HuH-7 (cell line): Measurements from ENCODE around the gene CDH3.

ENCODE experiments used
- DNase-seq: peaks from one replicate; pipeline ENCODE4 v3.0.0; 2011; ENCODE audit warnings: low spot score

The CDH3 gene

DNA sequence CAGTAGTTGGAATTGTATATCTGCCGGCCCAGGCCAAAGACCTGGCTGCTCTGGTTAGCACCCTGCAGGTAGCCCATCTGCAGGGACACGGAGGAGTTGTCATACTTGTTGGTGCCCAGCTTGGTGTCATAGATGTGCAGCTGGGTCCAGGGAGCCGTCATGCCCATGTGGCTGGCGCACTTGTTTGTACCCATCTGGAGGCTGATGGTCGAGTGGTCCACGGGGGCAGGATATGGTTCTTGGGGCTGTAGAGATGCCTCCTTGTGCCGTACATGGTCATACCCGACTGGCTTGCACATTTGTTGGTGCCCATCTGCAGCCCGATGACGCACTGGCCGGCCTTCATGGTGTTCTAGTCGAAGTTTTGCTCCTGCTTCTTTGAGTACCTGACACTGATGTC is 6.0 kb downstream of the CDH3 start:
- DNase-seq: no peak

DNA sequence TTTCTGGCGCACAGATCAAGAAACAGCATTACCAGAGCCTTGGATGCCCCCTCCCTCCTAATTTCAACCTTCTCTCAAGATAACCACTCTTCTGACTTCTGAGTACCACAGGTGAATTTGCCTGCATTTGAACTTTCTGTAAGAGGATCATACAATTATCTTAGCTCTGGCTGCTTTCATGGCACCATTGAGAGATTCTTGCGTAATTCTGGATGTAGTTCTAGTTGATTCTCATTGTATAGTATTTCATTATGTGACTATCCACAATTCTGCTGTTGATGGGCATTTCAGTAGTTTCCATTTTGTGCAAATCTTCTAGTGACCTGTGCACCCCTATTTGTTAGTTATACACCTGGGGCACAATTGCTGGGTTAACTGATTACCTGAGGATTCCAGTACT is 7.5 kb downstream of the CDH3 start:
- no peak for DNase-seq

DNA sequence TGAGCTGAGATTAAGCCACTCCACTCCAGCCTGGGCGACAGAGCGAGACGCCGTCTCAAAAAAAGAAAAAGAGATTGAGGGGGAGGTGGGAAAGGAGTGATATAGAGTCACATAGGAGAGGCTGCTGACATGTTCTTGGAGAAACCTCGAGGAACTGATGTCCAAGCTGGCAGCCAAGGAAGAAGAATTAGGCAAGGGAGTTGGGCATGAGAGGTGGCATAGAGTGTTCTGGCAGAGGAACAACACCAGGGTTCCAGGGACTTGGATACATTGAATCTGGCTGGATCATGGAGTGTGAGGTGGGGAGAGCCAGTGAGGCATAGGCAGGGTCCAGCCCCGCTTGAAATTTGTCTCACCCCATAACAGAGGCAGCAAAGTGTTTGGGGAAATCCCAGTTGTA is 10.7 kb downstream of the CDH3 start:
- DNase-seq: no peak

DNA sequence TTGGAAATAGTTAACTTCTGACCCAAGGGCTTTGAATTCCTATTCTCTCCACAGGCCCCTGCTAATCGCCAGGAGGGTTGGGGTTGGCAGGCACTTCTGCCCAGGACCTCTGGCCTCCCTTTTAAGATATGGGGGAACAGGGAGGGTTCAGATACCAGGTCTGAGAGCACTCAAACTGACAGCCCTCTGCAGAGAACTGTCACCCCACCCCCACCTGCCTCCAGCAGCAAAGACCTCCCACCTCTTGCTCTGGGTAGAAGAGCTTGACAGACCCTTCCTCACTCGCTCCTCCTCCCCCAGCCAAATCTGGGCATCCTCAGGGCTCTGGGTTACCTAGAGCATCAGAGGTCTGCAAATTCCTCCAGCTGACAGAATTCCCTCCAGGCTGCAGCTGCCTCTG is 11.6 kb downstream of the CDH3 start:
- no peak for DNase-seq

DNA sequence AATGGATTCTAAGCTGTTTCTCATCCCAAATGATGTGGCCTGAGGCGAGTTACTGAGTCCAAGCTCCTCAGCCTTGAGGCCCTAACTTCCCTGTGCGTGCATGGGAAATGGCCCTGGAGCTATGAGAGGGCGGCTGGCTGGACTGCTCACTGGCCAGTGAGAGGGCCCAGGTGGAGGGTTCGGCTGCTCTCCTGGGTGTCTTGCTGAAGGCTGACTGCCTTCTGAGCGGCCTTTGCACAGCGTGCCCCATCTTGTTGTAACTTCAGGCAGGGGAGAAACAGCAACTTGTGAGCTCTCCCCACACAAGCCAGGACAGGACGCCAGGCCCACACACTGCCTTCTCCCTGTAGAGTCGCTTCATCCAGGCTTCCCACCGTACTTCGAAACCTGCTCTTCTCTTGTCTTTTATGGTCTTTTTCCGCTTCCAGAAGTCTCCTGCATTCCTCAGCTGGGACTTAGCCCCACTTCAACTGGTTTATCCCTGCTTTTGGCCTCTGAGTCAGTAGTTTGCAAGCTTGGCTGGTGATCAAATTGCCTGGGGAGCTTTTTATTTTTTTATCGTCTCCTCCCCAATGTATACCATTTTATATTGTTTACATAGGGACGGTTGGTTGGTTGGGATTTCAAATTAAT is 13.3 kb downstream of the CDH3 start:
- DNase-seq: no peak

DNA sequence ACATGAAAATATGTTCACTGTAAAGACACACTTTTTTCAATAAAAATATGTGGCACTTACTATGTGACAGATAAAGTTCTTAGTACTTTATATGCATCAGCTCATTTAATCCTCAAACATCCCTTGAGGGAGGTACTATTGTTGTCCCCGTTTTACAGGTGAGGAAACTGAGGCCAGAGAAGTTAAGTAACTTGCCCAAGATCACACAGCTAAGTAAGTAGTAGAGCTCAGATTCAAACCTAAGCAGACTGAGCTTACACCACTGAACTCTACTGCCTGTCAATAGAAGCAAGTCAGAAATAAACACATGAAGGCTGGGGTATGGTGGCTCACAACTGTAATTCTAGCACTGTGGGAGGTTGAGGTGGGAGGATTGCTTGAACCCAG is 13.9 kb downstream of the CDH3 start:
- no peak for DNase-seq

DNA sequence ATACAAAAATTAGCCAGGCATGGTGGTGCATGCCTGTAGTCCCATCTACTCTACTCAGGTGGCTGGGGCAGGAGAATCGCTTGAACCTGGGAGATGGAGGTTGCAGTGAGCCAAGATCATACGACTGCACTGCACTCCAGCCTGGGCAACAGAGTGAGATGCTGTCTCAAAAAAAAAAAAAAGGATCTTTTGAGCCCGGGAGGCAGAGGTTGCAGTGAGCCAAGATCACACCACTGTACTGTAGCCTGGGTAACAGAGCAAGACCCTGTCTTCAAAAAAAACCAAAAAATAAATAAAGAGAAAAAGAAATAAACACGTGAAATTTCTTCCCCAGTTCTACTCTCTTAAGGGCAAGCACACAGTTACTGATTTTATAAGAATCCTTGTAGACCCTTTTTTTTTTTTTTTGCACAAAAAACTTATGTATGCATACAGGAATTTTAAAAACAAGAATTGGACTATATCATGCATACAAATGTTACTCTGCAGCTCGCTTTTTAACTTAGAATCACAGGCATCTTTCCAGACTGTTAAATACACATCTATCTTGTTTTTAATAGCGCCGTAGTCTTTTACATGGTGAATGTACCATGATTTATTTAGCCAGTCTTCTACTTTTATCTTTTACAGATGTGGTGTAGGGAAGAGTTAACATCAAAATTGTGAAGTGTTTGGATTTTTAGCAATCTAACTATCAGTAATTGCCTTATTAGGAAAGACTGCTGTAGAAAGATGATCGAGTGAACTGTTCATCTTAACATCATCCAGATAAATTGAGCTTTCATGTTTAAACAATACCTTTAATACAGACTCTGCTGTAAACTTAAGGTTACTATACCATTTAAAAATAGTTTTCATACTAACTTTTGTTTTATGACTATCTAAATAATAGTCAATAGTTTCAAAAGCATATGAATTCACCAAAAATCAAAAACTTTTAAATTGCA is 14.6 kb downstream of the CDH3 start:
- no peak for DNase-seq

DNA sequence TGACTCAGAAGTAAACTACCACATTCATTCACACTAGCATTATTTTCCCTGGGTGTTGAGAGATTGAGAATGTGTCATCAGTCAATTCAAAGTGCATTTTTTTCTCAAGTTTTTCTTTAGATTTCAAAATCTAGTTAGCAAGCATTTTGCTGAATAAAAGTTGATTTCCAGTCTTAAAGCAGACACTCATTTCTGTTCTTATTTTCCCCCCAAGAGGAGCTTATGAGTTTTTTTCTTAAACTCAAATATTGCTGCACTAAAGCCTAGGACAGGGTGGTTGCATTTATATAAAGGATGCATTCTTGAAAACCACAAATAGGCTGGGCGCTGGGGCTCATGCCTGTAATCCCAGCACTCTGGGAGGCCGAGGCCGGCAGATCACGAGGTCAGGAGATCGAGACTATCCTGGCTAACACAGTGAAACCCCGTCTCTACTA is 15.3 kb downstream of the CDH3 start:
- DNase-seq: no peak

DNA sequence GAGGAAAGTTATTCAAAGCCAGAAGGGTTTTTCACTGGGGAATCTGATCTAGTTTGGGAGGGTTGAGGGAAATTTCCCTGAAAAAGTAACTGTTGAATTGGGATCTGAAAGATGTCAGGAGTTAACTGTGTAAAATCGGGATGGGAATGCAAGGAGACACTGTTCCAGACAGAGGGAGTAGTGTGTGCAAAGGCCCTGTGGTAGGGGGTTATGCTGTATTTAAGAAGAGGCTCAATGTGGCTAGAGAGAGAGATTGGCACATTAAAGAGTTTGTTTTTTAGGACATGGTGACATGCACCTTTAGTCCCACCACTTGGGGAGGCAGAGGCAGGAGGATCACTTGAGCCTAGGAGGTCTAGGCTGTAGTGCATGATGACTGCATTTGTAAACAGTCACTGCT is 16.9 kb downstream of the CDH3 start:
- no peak for DNase-seq

DNA sequence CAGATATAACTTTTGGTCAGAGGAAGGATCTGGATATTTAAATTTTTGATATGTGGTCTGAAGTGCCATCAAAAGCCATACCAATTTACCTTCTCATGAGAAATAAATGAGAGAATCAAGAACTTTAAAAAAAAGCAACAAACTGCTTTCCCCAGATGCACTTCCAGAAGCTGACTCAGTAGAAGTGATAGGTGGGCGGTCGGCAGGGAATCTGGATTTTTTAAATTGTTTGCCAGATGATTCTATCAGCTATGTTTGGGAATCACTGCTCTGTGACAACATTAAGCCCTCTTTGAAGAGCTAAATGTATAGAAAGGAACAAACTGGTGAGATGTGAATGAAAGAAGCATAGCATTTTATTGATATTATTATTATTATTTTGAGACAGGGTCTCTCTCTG is 19.2 kb downstream of the CDH3 start:
- DNase-seq: no peak

DNA sequence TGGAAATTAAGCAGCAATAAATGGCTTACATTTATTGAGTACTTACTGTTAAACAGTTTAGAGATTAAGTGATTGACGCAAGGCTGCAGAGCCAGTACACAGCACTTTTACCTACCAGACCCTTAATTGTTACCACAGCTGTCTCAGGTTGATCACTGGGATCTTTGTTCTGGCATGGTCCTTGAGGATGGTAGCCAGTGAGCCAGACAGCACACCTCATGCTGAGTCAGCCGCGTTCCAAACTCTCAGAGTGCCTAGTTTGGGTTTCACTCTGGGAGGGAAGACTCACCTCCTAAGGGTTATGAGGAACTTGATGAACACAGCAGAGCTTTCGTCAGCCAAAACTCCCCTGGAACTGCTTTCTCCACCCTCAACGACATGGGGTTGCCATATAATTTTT is 20.4 kb downstream of the CDH3 start:
- DNase-seq: no peak

DNA sequence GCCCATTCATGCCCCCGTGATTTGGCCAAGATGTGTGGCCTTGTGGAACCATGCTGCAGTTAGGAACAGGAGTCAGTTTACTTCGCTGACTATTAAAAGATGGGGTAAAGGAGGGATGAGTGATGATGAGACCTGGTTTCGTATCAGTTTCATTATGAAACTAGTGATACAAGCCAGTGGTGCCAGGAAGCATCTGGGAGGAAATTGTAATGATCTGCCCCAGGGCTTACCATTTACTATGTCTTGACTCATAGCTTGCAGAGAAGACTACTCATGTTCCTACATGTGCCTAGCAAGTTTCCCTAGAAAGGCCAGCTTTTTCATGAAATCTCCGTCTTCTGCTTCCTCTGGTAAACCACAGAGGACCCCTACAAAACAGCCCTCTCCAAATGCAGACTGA is 23.2 kb downstream of the CDH3 start:
- DNase-seq: no peak

DNA sequence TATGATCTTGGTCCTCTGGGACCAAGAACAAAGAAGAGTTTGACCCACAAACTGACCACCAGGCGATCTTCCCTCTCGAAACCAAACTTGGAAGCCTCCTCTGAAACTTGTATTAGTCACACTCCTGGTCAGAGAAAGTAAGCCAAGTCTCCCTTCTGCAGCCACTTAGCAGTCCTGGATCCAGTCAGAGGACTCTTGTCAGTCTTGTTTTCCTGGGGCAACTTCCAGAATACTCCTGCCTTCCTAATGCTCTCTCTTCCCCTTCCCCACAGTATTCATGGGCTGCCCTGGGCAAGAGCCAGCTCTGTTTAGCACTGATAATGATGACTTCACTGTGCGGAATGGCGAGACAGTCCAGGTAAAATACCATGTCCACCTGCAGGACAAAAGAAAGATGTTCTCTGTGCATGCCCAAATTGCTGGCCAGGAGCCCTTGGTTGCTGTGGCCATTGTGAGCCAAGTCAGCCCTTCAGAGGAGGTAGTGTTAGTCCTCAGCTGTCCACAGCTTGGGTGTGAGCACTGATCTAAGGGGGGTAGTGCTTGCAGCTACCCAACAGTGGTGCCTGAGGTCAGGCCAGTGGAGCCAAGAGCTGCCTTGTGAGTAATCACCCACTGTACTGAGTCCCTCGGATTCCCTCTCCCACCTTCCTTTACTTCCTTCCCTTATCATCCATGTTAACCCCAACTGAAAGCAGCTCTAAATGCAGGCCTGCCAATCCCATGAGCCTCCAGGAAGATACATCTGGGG is 31.2 kb downstream of the CDH3 start:
- no peak for DNase-seq

DNA sequence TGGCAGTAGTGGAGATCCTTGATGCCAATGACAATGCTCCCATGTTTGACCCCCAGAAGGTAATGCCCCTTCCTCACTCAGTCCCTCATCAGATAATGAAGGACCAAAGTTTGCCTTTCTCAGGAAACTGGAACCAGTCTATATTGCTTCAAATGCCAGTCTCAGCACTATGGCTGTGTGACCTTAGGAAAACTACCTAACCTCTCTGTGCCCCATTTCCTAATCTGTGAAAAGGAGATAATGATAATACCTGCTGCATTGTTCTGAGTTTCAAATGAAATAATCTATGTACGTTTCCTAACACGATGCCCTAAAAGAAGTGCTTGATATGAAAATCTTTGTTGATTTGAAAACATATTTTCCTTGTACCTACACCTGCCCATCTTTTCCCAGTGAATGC is 35.9 kb downstream of the CDH3 start:
- DNase-seq: no peak

DNA sequence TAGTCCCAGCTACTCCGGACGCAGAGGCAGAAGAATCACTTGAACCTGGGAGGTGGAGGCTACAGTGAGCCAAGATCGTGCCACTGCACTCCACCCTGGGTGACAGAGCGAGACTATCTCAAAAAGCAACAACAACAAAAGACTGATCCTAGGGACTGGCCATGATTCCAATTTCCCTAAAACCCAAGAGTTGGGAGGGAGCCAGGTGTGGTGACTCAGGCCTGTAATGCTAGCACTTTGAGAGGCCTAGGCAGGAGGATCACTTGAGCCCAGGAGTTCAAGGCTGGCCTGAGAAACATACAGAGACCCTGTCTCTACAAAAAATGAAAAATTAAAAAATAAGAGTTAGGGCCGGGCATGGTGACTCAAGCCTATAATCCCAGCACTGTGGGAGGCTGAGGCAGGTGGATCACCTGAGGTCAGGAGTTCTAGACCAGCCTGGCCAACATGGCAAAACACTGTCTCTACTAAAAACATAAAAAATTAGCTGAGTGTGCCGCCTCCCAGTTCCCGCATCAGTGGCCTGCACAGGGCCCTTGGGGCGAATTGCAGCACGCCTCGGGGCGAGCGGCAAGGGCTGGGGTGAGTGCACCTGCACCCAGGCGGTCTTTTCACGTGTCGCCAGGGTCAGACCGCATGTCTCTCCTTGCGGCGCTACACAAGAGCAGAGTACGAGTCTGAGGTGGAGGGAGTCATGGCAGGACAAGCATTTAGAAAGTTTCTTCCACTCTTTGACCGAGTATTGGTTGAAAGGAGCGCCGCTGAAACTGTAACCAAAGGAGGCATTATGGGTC is 40.8 kb downstream of the CDH3 start:
- DNase-seq: no peak

DNA sequence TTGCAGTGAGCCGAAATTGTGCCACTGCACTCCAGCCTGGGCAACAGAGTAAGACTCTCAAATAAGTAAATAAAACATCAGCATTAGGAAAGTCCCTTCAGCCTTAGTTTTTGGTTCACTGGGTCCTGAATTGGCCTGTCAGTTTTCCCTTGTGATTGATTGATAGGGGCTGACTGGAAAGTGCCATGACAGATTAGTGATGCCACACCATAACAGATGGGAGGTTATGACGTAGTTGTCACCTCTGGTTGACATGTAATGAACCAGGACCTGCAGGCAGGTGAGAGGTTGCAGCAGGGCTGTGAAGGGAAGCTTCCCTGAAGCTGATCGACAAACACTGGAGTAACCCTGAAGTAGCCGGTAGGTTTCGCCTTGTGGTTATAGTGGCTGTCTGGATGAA is 41.8 kb downstream of the CDH3 start:
- DNase-seq: no peak

DNA sequence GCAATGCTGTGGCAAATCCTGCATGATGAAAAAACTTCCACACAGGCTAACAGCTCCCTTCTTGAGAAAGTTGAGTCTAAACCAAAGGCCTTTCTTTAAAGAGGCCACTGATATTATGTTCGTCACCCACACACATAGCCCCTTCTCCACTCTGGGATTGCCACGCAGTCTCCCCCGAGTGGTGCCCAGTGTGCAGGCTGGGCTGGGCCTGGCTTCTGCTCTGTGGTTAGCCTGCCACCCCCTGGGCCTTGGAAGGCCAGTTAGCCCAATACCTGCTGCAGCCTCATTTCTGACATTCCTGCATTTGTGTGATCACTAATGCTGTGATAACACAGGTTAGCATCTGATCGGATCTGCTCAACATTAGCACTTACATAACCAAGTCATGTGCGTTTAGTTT is 44.8 kb downstream of the CDH3 start:
- no peak for DNase-seq

DNA sequence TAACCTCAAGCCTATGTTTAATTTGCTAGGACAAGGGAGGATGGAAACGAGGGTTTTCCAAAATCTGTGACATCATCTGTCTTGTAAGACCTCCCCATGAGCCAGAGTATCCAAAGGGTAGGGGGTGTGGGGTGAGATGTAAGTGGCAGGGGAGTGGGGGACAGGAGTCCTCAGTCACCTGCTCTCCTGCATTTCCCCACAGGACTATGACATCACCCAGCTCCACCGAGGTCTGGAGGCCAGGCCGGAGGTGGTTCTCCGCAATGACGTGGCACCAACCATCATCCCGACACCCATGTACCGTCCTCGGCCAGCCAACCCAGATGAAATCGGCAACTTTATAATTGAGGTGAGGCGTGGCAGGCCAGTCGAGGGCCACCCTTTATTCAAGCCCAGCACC is 50.5 kb downstream of the CDH3 start:
- DNase-seq: no peak

DNA sequence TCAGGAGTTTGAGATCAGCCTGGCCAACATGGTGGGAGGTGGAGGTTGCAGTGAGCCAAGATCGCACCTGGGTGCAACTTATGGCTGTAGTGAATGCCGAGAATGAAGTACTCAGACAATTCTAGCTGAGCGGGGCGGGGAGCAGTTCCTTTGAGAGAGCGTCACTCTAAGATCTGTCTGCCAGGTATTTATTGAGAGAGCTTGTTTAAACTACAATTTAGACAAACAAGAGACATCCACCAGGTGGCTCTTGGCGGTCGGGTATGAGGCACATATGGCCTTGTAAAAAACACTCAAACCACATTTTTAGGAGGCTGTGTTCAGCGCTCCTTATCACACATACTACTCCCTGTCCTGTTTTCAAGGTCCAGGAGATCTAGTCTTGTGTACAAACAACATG is 51.4 kb downstream of the CDH3 start:
- no peak for DNase-seq

DNA sequence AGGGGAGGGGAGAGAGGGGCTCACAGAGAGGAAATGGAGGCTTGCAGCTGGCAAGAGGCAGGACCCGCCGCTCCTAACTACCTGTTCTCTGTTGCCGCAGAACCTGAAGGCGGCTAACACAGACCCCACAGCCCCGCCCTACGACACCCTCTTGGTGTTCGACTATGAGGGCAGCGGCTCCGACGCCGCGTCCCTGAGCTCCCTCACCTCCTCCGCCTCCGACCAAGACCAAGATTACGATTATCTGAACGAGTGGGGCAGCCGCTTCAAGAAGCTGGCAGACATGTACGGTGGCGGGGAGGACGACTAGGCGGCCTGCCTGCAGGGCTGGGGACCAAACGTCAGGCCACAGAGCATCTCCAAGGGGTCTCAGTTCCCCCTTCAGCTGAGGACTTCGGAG is 53.0 kb downstream of the CDH3 start:
- no peak for DNase-seq

DNA sequence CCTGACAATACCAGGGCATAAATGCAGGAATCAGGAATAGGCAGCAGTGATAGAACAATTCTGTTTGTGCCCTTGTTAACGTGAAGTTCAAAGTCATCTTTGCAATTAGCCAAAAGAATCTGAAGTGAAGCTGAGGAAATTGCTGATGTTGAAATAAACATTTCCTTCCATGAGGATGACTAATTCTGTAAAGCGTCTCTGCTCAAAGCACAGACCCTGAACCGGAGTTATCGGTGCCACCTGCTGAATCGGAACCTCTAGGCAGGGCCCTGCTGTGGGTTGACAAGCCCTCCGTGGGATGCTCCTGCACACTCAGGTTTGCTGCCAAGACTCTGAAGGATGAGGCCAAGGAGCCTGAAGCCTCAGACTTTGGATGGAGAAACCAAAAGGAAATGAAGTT is 55.0 kb downstream of the CDH3 start:
- no peak for DNase-seq

DNA sequence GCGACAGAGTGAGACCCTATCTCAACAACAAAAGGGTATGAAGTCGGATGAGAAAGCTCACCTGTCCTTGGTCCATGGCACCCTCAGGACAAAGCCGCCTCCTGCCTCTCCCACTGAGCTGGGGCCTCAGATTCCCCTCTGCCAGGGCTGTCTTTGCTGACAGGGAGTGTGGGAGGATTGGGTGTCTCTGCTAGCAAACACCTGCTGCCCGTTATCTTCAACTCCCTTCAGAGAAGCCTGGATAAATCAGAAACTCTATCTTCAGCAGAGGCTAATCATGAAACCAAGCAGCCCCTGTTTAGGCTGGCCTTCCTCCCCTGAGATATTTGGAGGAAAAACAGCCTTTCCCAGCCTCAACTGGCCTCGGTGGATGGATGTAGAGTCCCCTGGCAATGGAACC is 55.7 kb downstream of the CDH3 start:
- no peak for DNase-seq
